Mesothelial cell of epicardium (in vitro differentiated cells): ENCODE results near the gene DNAH11. TPM values are rescaled to one million over a fixed set of nuclear protein-coding genes. Genes with fewer than 3 reads are reported as not detected.

Experiments used
- DNase-seq, 2 experiments: peaks; one replicate each; pipeline ENCODE4 v3.0.0; 2021; ENCODE audit warnings: low spot score in 2 of 2; ENCODE audit not compliant: unreplicated experiment in 2 of 2
- H3K27ac Mint-ChIP-seq: 2 replicates; pipeline ENCODE4 v1.8.0; 2021; ENCODE audit warnings: mixed read lengths
- H3K27me3 Mint-ChIP-seq: 2 replicates; pipeline ENCODE4 v1.8.0; 2021; ENCODE audit warnings: low read depth, mixed read lengths
- H3K36me3 Mint-ChIP-seq: 2 replicates; pipeline ENCODE4 v1.8.0; 2021; ENCODE audit warnings: mixed read lengths
- H3K4me1 Mint-ChIP-seq: 2 replicates; pipeline ENCODE4 v1.8.0; 2021; ENCODE audit warnings: mixed read lengths
- H3K4me3 Mint-ChIP-seq: 2 replicates; pipeline ENCODE4 v1.8.0; 2021; ENCODE audit warnings: mild to moderate bottlenecking, moderate library complexity, mixed read lengths
- H3K9me3 Mint-ChIP-seq: 2 replicates; pipeline ENCODE4 v1.8.0; 2021; ENCODE audit warnings: mixed read lengths
- CTCF ChIP-seq: fragments of 200-600 bp; sonication (generic); IDR thresholded peaks from one replicate; pipeline ENCODE4 v1.5.0; 2021; ENCODE audit warnings: antibody characterized with exemption; ENCODE audit not compliant: unreplicated experiment
- total RNA-seq: library from RNA; stranded (reverse); gene quantifications from 3 replicates; pipeline ENCODE4 v1.2.1, GENCODE V29; 2021

The DNAH11 gene
- total RNA-seq, 1 donor from 2014 or later: 0.80 TPM

DNA sequence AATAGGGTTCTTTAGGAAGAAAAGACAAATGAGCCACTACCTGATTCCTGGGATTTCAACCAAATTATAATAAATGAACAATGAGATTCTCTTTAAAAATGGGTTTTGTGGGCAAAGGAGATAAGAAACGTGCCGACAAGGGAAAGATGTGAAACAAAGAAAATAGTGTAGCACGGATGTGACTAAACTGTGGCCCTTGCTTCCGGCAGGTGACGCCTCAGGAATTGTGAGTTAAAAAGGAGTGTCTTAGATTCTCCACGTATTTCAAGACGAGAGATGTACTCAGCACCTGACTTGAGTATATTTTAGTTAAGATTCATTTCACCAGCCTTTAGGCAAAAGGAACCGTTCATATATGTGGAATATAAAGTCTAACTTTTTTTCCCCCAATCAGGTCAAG is 75.9 kb downstream of the DNAH11 start:
- no peak for DNase-seq
- no peaks in the 10 kb centered on the region for H3K9me3 Mint-ChIP-seq
- peaks cover 15% of the 10 kb centered on the region for H3K27me3 Mint-ChIP-seq
- peaks cover 31% of the 10 kb centered on the region for H3K4me1 Mint-ChIP-seq
- no peaks in the 10 kb centered on the region for H3K36me3 Mint-ChIP-seq
- H3K4me3 Mint-ChIP-seq: no peak overlapping the region
- no peak for TF ChIP-seq CTCF
- no peak overlapping the region for H3K27ac Mint-ChIP-seq

GRCh38 chr7:21620054-21620453 is 77.2 kb downstream of the DNAH11 start:
- no peaks in the 10 kb centered on the region for H3K36me3 Mint-ChIP-seq
- DNase-seq: no peak
- no peak overlapping the region for H3K4me3 Mint-ChIP-seq
- TF ChIP-seq CTCF: no peak
- no peaks in the 10 kb centered on the region for H3K9me3 Mint-ChIP-seq
- H3K27ac Mint-ChIP-seq: no peak overlapping the region
- peaks cover 31% of the 10 kb centered on the region for H3K4me1 Mint-ChIP-seq
- peaks cover 6% of the 10 kb centered on the region for H3K27me3 Mint-ChIP-seq

- DNase-seq: no peak
- H3K36me3 Mint-ChIP-seq: no peaks in the 10 kb centered on the region
- H3K4me1 Mint-ChIP-seq: no peaks in the 10 kb centered on the region
- TF ChIP-seq CTCF: no peak
- no peak overlapping the region for H3K4me3 Mint-ChIP-seq
- peaks cover under 1% of the 10 kb centered on the region for H3K27me3 Mint-ChIP-seq
- peaks cover 23% of the 10 kb centered on the region for H3K9me3 Mint-ChIP-seq
- H3K27ac Mint-ChIP-seq: no peak overlapping the region
Observed at GRCh38 chr7:21624320-21624719, 81.5 kb downstream of the DNAH11 start.

- H3K9me3 Mint-ChIP-seq: peaks cover 14% of the 10 kb centered on the region
- no peak overlapping the region for H3K4me3 Mint-ChIP-seq
- no peak overlapping the region for H3K27ac Mint-ChIP-seq
- DNase-seq: no peak
- peaks cover 36% of the 10 kb centered on the region for H3K4me1 Mint-ChIP-seq
- H3K36me3 Mint-ChIP-seq: no peaks in the 10 kb centered on the region
- no peak for TF ChIP-seq CTCF
- H3K27me3 Mint-ChIP-seq: no peaks in the 10 kb centered on the region
Observed at GRCh38 chr7:21636694-21637093, 93.9 kb downstream of the DNAH11 start.

DNA sequence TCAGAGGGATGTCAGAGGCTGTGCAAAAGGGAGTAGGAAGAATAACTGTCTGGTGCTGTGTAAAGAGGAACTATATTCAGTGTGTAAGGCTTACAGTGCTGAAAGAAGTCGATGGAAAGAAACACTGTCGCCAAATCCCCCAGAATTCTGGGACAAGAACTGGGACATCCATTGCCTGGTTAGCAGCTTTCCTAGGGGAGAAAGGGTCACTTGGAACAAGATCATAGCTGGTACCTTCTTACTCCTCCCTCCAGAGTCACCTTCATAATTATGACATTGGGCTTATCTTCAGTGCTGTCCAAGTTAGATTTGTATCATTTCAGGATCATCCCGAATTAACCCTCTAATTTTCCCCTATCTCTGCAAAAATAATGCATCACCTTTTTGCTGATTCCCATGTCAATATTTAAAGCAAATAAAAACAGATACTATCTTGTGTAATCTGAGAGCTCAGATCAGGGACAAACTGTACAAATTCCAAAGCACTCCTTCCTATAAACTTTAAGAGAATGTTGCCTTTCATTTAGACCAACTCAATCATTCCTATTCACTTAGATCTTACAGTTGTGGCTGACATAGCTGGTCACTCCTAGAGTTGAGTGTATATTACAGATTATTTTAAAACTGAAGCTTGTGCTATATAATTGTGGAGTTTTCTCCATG is 96.5 kb downstream of the DNAH11 start:
- Mint-ChIP-seq H3K9me3 (no peaks in the 10 kb centered on the region), H3K27ac (peak overlapping the region; percentile 11), H3K27me3 (peaks cover 2% of the 10 kb centered on the region), H3K4me3 (no peak overlapping the region), H3K36me3 (no peaks in the 10 kb centered on the region), H3K4me1 (peaks cover 36% of the 10 kb centered on the region)
- TF ChIP-seq CTCF: no peak
- DNase-seq: no peak

DNA sequence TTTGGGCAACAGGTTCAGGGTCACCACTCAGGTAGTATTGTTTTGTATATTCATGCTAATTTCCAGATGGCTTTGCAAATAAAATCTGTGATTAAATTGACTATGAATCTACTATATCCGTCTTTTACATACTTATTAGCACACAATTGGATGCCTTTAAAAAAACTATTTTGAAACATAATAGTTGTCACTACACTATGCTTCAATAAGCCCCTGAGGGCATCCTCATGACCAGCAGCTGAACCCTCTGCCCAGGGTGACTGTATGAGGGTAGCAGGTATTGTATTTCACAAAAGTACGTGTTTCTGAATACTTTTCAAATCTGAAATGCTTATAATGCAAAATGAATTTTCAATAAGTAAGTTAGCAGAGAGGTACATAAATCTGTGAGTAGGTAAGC is 97.3 kb downstream of the DNAH11 start:
- no peaks in the 10 kb centered on the region for H3K36me3 Mint-ChIP-seq
- no peak overlapping the region for H3K27ac Mint-ChIP-seq
- no peak overlapping the region for H3K4me3 Mint-ChIP-seq
- no peaks in the 10 kb centered on the region for H3K9me3 Mint-ChIP-seq
- no peak for TF ChIP-seq CTCF
- no peak for DNase-seq
- H3K27me3 Mint-ChIP-seq: peaks cover 2% of the 10 kb centered on the region
- peaks cover 36% of the 10 kb centered on the region for H3K4me1 Mint-ChIP-seq
